Hematopoietic multipotent progenitor cell (in vitro differentiated cells): ENCODE data around the gene ATP8A2. TPM values are rescaled to one million over a fixed set of nuclear protein-coding genes. Genes with fewer than 3 reads are reported as not detected.

Experiments used
- DNase-seq, 3 donors: peaks; one replicate each; pipeline ENCODE4 v3.0.0-alpha.2; 2011 to 2015; ENCODE audit warnings: low read depth in 2 of 3, low spot score in 2 of 3
- total RNA-seq: library from RNA; depleted of rRNA; stranded (reverse); fragments of >200 nt; gene quantifications from one replicate; pipeline ENCODE4 v1.2.3, GENCODE V29; 2012

ATP8A2 gene
- total RNA-seq, 1 donor = under 0.01 TPM

DNA sequence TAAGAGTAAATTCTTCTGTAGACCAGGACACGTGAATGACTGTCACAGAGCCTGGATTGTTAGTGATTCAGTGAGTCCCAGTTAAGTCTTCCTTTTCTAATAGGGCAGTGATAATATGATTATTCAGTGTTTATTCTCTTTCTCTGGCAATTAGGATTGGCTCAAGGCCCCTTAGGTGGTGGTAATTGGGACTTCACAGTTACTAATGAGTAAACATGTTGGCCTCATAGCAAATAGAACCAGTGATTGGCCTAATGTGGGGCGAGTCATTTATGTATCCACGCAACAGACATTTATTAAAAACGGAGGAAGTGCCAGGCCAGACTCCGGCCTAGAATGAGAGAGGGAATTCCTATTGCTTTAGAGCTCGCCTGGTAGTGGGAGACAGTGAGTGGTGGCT lies 607.6 kb downstream of the ATP8A2 start:
- DNase-seq = no peak

DNA sequence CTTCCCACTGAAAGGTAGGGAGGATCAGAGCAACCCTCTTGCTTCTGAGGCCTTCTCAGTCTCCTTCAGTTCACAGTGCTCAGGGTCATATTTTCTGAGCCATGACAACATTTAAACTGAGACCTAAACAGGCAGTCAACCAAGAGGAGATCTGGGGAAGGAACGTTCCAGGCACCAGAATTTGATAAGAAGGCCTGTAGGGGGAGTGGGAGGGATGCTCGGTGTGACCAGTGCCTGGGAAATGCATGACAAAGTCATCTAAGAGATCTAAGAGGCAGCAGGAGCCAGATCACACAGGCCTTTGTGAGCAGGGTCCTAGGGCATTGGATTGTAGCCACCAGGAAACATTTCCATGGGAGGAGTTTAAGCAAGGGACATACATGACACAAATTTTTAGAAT lies 608.5 kb downstream of the ATP8A2 start:
- peak in 2 of 3 donors; percentile 8 to 36 for DNase-seq

DNA sequence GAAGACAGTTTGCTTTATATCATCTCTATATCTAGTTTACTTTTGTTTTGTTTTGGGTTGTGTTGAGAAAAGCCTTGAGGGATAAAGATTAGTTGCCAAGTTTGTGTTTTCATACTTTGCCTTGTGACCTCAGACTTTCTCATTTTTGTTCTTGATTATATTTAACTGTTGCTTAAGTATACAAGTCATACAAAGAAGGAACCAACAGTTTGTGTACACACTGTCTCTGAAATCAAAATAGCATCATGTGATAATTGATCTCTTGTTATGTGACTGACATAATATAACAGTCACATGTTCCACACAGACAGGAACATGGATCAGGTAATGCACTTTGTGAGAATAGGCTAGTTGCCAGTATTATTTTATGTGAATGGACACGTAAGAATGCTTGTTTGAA lies 609.3 kb downstream of the ATP8A2 start:
- no peak for DNase-seq

DNA sequence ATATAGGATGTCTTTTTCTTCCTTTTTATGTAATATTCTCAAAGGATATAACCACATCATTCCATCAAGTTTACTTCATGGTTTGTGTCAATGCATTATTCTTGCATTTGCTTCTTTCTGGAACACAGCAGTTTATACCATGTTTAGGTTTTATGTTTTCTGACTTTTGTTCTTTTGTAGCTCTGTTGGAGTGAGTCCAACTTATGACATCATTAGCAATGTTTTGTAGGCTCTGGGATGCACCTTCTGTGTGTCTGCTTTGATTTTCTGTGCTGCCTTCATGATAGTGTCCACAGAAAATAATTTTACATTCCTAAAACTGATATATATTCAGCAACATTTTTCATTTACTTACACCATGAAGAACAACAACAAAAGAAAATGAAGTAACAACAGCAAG lies 611.1 kb downstream of the ATP8A2 start:
- DNase-seq = no peak

DNA sequence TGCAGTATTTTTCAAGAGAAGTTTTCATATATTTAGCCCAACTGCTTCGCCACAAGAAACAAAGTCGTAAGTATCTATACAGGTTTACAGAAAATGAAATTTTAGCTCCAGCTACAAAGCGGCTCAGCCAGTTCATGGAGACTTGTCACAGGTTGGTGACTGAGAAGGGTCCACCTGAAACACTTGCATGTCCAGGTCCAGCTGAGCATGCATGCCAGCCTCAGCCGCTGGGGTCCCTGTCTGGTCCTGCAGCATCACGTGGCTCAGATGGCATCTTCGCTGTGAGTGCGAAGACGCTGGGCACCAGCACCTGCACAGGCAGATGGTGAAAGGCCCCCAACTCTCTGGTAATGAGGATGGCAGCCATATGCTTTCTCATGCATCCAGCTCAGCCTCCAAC lies 616.2 kb downstream of the ATP8A2 start:
- DNase-seq = no peak

DNA sequence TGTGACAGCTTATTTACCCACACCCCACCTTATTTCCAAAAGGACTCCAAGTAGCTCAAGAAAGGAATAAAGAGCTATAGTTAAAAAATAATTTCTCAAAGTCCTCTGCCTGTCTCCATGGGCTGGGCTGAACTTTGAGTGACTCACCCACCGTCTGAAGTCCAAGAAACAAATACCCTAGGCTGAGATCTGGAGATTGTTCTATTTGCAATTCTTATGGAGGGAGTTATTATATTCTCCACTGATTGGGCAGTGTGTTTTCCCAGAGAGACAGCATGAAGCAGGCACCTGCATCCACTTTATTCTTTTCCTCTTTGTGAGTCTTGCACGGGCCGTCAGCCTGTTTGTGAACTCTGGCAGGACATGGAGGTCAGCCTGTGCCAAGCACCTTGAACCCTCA lies 616.9 kb downstream of the ATP8A2 start:
- no peak for DNase-seq

DNA sequence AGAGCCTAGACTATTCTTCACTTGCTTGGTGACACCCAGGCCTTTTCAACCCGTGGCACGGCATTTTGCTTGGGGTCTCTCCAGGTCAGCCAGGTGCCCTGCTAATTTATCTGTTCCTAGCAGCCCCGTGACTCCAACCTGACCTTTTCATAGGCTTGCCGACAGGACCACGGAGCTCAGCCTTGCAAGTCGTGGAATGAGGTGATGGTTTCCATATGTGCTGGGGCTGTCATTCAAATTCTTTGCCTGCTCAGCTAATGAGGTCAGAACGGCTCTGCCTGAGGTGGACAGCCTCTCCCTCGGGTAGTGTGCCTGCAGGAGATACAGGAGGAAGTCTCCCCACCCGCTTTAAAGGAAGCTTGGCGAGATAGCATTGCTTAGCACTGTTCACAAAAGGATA lies 619.0 kb downstream of the ATP8A2 start:
- DNase-seq = no peak

DNA sequence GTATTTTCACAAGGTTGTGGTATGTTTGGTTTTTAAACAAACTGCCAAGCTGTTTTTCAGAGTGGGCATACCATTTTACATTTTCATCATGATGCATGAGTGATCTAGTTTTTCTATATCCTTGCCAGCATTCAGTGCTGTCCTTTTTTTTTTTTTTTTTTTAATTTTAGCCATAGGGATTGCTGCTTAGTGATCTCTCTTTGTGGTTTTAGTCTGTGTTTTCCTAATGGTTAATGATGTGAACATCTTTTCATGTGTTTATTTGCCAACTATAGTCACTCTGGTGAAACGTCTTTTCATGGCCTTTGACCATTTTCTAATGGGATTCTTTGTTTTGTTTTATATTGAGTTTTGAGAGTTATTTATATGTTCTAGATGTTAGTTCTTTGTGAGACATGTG lies 620.3 kb downstream of the ATP8A2 start:
- no peak for DNase-seq

DNA sequence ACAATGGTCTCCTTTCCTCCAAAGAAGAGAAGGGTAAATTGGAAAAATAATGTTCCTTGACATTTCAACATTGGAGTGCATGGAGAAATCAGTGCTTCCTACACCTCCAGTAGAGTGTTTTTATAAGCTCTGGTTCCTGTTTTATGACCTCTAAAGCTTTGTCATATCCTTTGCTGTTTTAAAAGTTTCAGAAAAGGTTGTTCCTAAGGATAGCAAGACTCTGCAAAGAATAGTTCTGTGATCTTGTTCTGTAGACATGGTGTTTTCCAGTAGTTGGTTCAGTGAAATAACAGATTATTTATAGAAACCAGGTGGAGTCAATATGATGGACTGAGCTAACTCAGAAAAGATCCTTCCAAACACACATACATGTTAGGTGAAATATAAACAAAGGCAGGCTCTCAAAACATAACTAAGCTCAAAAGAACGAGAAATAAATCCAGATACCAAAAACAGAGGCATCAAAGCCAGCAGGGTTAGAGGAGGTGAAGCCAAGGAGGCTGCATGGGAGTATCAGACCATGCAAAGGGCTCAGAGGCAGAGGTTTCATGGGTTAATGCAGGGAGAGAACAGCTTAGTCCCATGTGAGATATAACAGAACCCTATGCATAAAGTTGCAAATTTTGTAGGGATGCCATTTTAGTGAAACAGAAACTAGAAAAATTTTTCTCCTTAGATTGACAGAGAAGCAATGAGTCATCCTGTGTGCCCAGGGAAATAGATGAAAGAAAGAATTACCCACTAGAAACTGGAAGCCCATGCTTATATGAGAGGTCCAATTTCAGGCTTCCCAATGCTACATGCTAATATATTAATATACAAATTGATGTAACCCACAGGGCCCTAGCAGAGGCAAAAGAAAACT lies 635.7 kb downstream of the ATP8A2 start:
- no peak for DNase-seq

DNA sequence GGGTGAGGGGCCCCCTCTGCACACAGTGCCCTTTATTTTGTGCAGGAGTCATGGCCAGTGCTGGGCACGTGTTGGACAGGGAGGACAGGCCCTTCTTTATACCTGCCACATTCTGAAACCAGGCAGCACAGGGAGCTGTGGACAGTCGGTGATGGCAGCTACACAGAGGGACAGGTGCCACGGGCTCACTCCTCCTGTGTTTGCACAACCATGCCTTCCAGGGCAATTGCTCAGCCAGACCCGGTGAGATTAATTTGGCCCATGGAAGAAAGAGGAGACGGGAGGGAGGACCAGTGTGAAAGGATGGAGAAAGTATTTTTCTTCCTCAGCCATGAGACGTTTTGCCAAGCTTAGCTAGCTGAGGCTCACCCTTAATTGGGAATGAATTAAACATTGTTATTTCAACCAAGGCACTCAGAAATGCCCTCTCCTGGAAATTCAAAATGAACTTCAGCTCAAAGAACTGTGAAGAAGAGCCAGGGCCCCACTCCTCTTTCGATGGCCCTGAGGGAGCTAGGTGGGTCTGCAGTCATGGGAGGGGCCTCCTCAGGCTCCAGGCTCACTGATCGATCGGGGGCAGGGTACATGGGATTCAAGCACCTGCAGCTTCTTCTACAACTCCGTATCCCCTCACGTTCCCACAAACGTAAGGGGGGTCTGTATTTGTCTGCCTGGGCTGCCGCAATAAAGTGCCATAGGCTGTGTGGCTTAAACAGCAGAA lies 638.9 kb downstream of the ATP8A2 start:
- no peak for DNase-seq

DNA sequence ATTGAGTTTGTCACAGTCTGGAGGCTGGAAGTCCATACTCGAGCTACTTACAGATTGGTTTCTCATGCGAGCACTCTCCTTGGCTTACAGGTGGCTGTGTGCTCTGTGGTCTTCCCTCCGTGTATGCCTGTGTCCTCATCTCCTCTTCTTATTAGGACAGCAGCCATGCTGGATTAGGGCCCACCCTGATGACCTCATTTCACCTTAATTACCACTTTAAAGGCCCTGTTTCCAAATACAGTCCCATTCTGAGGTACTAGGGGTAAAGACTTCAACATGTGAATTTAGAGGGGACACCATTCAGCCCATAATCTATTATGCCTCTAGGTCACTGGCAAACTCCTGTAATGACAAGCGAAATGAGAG lies 639.4 kb downstream of the ATP8A2 start:
- DNase-seq = no peak

DNA sequence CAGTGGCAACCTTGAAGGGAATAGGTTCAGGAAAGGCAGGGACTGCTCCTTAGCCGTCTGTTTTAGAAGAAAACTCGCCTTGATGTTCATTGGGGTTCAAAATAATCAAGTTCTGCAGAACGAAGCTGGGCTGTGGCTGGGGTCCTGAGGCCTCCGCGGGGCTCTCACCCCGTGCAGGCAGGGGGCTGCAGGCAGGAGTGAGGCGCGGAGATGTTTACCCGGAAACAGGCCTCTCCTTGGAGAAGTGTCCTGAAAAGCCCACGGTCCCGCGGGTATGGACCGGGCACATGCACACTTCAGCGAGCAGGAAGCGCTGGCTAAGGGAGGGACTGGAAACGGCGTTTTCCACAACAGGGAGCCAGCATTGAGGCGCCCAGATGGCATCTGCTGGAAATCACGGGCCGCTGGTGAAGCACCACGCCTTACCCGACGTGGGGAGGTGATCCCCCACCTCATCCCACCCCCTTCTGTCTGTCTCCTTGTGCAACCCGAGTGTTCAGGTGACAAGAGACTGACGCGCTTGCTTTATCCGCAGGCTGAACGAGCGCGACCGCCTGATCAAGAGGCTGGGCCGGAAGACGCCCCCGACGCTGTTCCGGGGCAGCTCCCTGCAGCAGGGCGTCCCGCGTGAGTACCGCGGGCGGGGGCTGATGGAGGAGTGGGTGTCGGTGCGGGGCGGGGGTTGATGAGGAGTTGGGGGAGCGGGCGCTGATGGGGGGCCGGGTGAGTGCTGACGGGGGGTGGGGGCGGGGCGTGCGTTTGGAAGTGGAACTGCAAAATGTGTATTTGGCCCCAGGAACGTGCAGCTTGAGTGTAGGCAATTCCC lies 640.4 kb downstream of the ATP8A2 start:
- DNase-seq = peak; percentile 20 to 48 (median 44)

DNA sequence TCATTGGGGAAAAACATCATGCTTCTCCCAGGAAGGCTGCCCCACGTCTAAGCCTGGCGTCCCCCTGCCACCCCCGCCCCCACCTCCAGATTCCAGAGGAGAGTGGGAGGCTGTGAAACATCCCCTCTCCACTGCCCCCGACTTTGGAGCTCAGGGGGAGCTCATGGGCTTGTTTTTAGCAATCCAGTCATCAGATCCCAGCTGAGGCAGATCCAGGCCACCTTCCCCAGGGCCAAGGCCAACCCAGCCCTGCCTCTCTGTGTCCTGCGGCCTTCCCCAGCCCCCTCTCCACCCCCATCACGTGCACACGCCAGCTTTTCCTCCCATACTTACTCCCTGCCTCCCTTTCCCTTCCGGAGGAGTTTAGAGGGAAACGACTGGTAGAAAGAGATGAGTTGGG lies 641.2 kb downstream of the ATP8A2 start:
- no peak for DNase-seq

DNA sequence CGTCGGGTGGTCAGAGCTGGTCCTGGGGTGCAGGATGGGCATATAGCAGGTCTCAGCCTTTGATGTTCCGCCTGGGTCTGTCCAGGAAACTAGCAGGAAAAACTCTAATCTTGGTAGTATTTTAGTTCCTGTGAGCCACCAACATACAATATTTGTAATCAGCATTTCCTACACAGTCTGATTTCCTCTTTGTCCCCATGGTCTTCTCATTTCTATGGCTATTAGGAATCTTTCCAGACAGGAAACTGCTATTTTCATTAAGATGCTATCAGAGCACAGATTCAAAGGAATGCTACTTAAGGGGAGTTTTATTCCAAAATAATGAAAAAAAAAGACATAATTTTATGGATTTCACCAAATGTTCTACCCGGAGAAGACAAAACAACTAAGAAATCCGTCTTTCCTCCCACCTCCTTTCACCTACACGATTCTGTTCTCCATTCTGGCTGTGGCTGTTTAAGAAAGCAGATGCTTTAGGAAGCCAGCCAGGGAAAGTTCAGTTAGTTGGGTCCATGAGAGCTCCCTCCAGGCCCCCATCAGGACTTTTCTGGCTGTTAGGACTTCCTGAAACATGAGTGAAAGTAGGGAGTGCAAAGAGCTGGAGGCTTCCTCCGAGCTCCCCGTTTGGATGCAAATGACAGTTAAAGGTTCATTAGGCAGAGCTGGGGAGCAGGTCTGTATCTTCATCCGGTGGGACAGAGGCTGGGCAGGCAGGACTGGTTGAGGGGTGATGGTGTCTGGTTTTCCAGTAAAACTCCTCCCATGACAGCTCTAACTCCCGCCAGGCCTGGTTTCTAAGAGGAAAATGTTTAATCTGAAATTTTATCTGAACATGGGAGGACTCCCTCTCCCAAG lies 643.7 kb downstream of the ATP8A2 start:
- no peak for DNase-seq

DNA sequence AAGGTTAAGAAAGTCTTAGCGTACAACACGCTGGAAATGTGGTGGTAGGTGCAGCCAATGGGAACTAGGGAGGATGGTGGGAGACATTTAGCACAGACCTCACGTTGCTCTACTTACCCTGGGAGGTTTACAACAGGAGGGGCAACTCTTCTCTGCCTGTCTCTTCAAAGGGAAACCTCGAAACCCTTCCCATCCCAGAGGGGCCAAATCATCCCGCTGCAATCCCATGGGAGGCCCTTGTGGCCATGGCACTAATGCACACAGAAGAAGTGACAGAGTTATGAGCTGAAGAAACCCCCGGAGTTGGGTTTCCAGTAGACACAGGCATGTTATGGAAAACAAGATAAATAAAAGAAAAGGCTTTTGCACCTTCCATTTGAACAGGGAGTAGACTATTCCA lies 644.4 kb downstream of the ATP8A2 start:
- no peak for DNase-seq

DNA sequence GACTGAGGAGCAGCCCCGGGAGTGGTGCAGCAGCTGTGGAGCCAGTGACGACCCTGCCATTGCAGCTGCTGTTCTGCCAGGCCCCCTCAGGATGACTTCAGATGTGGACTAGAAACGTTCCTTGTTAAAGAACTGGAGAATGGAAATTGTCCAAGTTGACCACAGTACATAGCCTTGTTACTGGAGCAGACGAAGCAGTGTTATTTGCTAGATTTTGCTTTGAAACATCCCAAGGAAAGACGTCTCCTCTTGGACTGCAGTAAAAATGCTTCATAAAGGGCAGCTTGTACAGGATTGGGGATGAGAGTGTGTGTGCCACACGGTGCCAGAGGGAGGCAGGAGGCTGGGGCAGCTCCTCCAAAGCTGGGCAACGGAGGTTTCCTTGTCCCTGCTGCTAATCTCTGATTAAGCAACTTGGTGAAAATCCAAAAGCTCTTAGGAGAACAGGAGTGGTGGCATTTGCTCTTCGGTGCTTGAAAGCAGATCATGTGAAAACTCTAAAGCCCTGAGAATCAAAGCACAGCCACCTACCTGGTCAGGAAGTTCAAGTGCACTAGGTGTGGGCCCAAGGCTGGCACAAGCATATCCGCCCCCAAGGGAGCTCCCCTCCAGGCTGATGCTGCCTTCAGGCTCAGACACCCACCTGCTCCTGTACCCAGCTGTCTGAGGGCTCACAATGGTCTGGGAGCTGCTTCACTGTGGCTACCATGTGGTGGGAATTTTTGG lies 645.6 kb downstream of the ATP8A2 start:
- no peak for DNase-seq

DNA sequence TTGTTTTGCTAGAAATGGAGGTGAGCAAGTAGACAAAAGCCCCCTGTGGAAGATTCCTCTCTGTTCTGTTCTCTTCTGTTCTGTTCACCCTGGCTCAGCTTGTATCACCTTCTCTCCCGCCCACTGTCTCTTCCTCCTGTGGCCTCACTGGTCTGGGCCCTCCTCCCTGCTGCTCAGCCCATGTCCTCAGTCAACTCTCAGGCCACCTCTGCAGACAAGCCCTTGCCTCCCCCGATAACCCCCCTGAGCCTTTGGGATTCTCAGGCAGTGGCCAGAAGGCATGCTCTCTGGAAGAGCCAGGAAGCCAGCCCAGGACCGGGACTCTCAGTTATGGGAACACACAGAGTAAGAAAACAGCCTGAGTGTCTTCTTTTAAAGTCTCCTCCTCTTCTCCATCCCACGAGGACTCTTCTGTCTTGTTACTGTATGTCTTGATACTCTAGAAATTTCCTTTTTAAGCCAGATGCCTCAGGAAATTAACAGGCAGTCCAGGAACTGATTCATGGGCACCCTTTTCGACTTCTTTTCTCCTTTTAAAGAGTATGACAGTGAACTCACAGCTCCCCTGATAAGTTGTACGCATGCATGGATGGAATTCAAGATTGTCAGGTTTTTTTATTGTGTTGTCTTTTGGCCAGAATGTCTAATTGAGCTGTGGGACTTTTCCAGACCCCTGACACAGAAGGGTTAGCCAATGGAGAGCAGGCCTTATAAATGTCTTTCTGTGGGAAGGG lies 646.3 kb downstream of the ATP8A2 start:
- no peak for DNase-seq

DNA sequence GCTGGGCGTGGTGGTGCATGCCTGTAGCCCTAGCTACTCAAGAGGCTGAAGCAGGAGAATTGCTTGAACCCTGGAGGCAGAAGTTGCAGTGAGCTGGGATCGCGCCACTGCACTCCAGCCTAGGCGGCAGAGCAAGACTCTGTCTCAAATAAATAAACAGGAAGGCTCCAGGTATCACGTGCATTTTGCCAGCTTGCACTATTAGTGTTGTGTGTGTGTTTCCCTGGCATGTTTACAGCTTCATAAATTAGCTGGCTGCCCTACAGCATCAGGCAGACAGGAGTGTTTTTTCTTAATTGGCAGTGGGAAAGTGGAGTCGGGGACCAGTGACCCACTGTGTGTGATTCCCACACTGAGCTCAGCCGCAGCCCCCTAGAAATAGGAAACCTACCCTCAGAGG lies 647.5 kb downstream of the ATP8A2 start:
- no peak for DNase-seq
